ENCODE results near the gene CHSY1.

The CHSY1 gene

GRCh38 chr15:101149864-101150722 is 101.8 kb downstream of the CHSY1 start:
- no peak for DNase-seq

GRCh38 chr15:101148881-101149664 is 102.8 kb downstream of the CHSY1 start:
- no peak for DNase-seq

- DNase-seq: no peak
These were observed 103.5 kb downstream of the CHSY1 start for GRCh38 chr15:101148166-101148880.

GRCh38 chr15:101147181-101147580 is 104.7 kb downstream of the CHSY1 start:
- DNase-seq: no peak

- no peak for DNase-seq
These were observed 105.6 kb downstream of the CHSY1 start for GRCh38 chr15:101146118-101146702.

GRCh38 chr15:101145362-101145761 is 106.5 kb downstream of the CHSY1 start:
- peak; percentile 17 for DNase-seq

GRCh38 chr15:101143321-101143720 is 108.5 kb downstream of the CHSY1 start:
- DNase-seq: no peak

- no peak for DNase-seq
These were observed 109.1 kb downstream of the CHSY1 start for GRCh38 chr15:101142711-101143110.

- no peak for DNase-seq
These were observed 109.8 kb downstream of the CHSY1 start for GRCh38 chr15:101141926-101142527.

- DNase-seq: no peak
These were observed 111.2 kb downstream of the CHSY1 start for GRCh38 chr15:101140697-101141065.

- no peak for DNase-seq
These were observed 111.7 kb downstream of the CHSY1 start for GRCh38 chr15:101139986-101140696.

- peak; percentile 49 for DNase-seq
These were observed 112.7 kb downstream of the CHSY1 start for GRCh38 chr15:101138913-101139880.

GRCh38 chr15:101138086-101138660 is 113.7 kb downstream of the CHSY1 start:
- no peak for DNase-seq

GRCh38 chr15:101137312-101137940 is 114.4 kb downstream of the CHSY1 start:
- no peak for DNase-seq

GRCh38 chr15:101136381-101137268 is 115.2 kb downstream of the CHSY1 start:
- no peak for DNase-seq

- no peak for DNase-seq
These were observed 116.2 kb downstream of the CHSY1 start for GRCh38 chr15:101135532-101136166.

GRCh38 chr15:101134780-101135179 is 117.1 kb downstream of the CHSY1 start:
- DNase-seq: no peak

GRCh38 chr15:101133751-101134261 is 118.0 kb downstream of the CHSY1 start:
- DNase-seq: no peak

Data from EL (cell line).